Measurements from ENCODE around the gene FSTL3.

FSTL3 gene

GRCh38 chr19:682678-683320, 6.6 kb downstream of the FSTL3 start:
- Histone ChIP-seq H3K27ac (ENCODE audit: low read length) (no peak overlapping the region), H3K27me3 (ENCODE audit: insufficient read depth, low read length, poor library complexity) (no peaks in the 10 kb centered on the region), H4K20me1 (ENCODE audit: insufficient read depth, low read length) (peaks cover 14% of the 10 kb centered on the region), H3K4me1 (ENCODE audit: insufficient read depth, low read length) (peaks cover 19% of the 10 kb centered on the region), H2AFZ (ENCODE audit: low read depth, low read length) (no peak overlapping the region), H3K4me3 (ENCODE audit: low read depth in 1 of 2, low read length in 2 of 2) (no peak overlapping the region), H3K79me2 (ENCODE audit: insufficient read depth, low read length) (peaks cover 9% of the 10 kb centered on the region), H3K36me3 (ENCODE audit: insufficient read depth, low read length) (no peaks in the 10 kb centered on the region; the same call in 1 of the 2 replicates), H3K4me2 (ENCODE audit: insufficient read depth, low read length) (no peak overlapping the region), H3K9ac (ENCODE audit: low read depth, low read length) (no peak overlapping the region), H3K9me3 (ENCODE audit: insufficient read depth, low read length, severe bottlenecking) (no peaks in the 10 kb centered on the region)
- no peak for DNase-seq
- TF ChIP-seq EZH2 (IDR thresholded peaks at IDR 0.05; ENCODE audit: borderline replicate concordance, low read depth, low read length, severe bottlenecking) (no peak), CTCF (IDR thresholded peaks at IDR 0.05; ENCODE audit: borderline replicate concordance, extremely low read depth, low read length, poor library complexity, severe bottlenecking) (no peak)
- no peak for ATAC-seq (ENCODE audit: insufficient read depth, low read depth)

- Histone ChIP-seq H3K4me3 (ENCODE audit: low read depth in 1 of 2, low read length in 2 of 2) (no peak overlapping the region), H3K27ac (ENCODE audit: low read length) (no peak overlapping the region), H3K36me3 (ENCODE audit: insufficient read depth, low read length) (no peaks in the 10 kb centered on the region), H3K4me1 (ENCODE audit: insufficient read depth, low read length) (peaks cover 8% of the 10 kb centered on the region), H3K79me2 (ENCODE audit: insufficient read depth, low read length) (no peaks in the 10 kb centered on the region), H4K20me1 (ENCODE audit: insufficient read depth, low read length) (no peaks in the 10 kb centered on the region), H3K9me3 (ENCODE audit: insufficient read depth, low read length, severe bottlenecking) (no peaks in the 10 kb centered on the region), H3K9ac (ENCODE audit: low read depth, low read length) (no peak overlapping the region), H2AFZ (ENCODE audit: low read depth, low read length) (no peak overlapping the region), H3K4me2 (ENCODE audit: insufficient read depth, low read length) (no peak overlapping the region), H3K27me3 (ENCODE audit: insufficient read depth, low read length, poor library complexity) (no peaks in the 10 kb centered on the region)
- ATAC-seq (ENCODE audit: insufficient read depth, low read depth) (no peak), DNase-seq (no peak)
- TF ChIP-seq EZH2 (IDR thresholded peaks at IDR 0.05; ENCODE audit: borderline replicate concordance, low read depth, low read length, severe bottlenecking) (no peak), CTCF (IDR thresholded peaks at IDR 0.05; ENCODE audit: borderline replicate concordance, extremely low read depth, low read length, poor library complexity, severe bottlenecking) (no peak)
These were observed 9.3 kb downstream of the FSTL3 start for GRCh38 chr19:685454-685931.

GRCh38 chr19:686589-687297, 10.6 kb downstream of the FSTL3 start:
- no peaks in the 10 kb centered on the region for H4K20me1 ChIP-seq (ENCODE audit: insufficient read depth, low read length)
- no peak overlapping the region for H3K4me2 ChIP-seq (ENCODE audit: insufficient read depth, low read length)
- no peaks in the 10 kb centered on the region for H3K9me3 ChIP-seq (ENCODE audit: insufficient read depth, low read length, severe bottlenecking)
- H3K27ac ChIP-seq (ENCODE audit: low read length) = no peak overlapping the region
- no peak for DNase-seq
- H3K4me1 ChIP-seq (ENCODE audit: insufficient read depth, low read length) = no peaks in the 10 kb centered on the region
- no peak overlapping the region for H3K4me3 ChIP-seq (ENCODE audit: low read depth in 1 of 2, low read length in 2 of 2)
- no peak for TF ChIP-seq CTCF (IDR thresholded peaks at IDR 0.05; ENCODE audit: borderline replicate concordance, extremely low read depth, low read length, poor library complexity, severe bottlenecking)
- TF ChIP-seq EZH2 (IDR thresholded peaks at IDR 0.05; ENCODE audit: borderline replicate concordance, low read depth, low read length, severe bottlenecking) = no peak
- no peaks in the 10 kb centered on the region for H3K36me3 ChIP-seq (ENCODE audit: insufficient read depth, low read length)
- H3K9ac ChIP-seq (ENCODE audit: low read depth, low read length) = no peak overlapping the region
- no peak for ATAC-seq (ENCODE audit: insufficient read depth, low read depth)
- no peak overlapping the region for H2AFZ ChIP-seq (ENCODE audit: low read depth, low read length)
- H3K79me2 ChIP-seq (ENCODE audit: insufficient read depth, low read length) = no peaks in the 10 kb centered on the region
- H3K27me3 ChIP-seq (ENCODE audit: insufficient read depth, low read length, poor library complexity) = no peaks in the 10 kb centered on the region

Measured in DND-41 (cell line).